ENCODE results near the gene CACNB2.

Gene CACNB2

GRCh38 chr10:18140149-18140956 lies at the start of gene CACNB2:
TSS of gene CACNB2 (plus strand) at chr10:18140424.
- DNase-seq: peak; percentile 28 to 69 (median 48)

- no peak for DNase-seq
These were observed 45.9 kb upstream of the CACNB2 start for GRCh38 chr10:18094332-18094731.

- DNase-seq: no peak
These were observed 45.4 kb upstream of the CACNB2 start for GRCh38 chr10:18094793-18095192.

GRCh38 chr10:18097524-18097923 lies 42.7 kb upstream of the CACNB2 start:
- no peak for DNase-seq

- no peak for DNase-seq
These were observed 42.0 kb upstream of the CACNB2 start for GRCh38 chr10:18098201-18098600.

GRCh38 chr10:18099415-18099814 lies 40.8 kb upstream of the CACNB2 start:
- no peak for DNase-seq

GRCh38 chr10:18100669-18101068 lies 39.6 kb upstream of the CACNB2 start:
- DNase-seq: peak; percentile 25 to 65 (median 49)

GRCh38 chr10:18102404-18102803 lies 37.8 kb upstream of the CACNB2 start:
- DNase-seq: no peak

GRCh38 chr10:18104223-18104872 lies 35.9 kb upstream of the CACNB2 start:
- peak; percentile 68 to 82 (median 80) for DNase-seq

- DNase-seq: no peak
These were observed 30.8 kb upstream of the CACNB2 start for GRCh38 chr10:18109341-18109870.

- DNase-seq: no peak
These were observed 26.3 kb upstream of the CACNB2 start for GRCh38 chr10:18113881-18114280.

- DNase-seq: no peak
These were observed 22.9 kb upstream of the CACNB2 start for GRCh38 chr10:18117276-18117675.

- DNase-seq: no peak
These were observed 17.5 kb upstream of the CACNB2 start for GRCh38 chr10:18122753-18123152.

GRCh38 chr10:18133046-18133445 lies 7.2 kb upstream of the CACNB2 start:
- DNase-seq: no peak

- DNase-seq: no peak
These were observed 5.7 kb upstream of the CACNB2 start for GRCh38 chr10:18134509-18134908.

- no peak for DNase-seq
These were observed 5.3 kb upstream of the CACNB2 start for GRCh38 chr10:18134921-18135320.

GRCh38 chr10:18136073-18136791 lies 4.0 kb upstream of the CACNB2 start:
- no peak for DNase-seq

- no peak for DNase-seq
These were observed 3.1 kb upstream of the CACNB2 start for GRCh38 chr10:18137111-18137510.

- no peak for DNase-seq
These were observed 977 bp downstream of the CACNB2 start for GRCh38 chr10:18140957-18141845.

- DNase-seq: no peak
These were observed 1.9 kb downstream of the CACNB2 start for GRCh38 chr10:18142151-18142550.

GRCh38 chr10:18144396-18144795 lies 4.2 kb downstream of the CACNB2 start:
- no peak for DNase-seq

- no peak for DNase-seq
These were observed 4.7 kb downstream of the CACNB2 start for GRCh38 chr10:18144928-18145327.
